Activated CD4-positive, alpha-beta T cell treated with anti-CD3 and anti-CD28 coated beads, Interleukin-2, amount 50 U/mL, for 16 hours (primary cell): ENCODE measurements around the gene VRK3.

Source experiments
- DNase-seq: peaks from one replicate; pipeline ENCODE4 v3.0.0-alpha.2; 2020

VRK3 gene

GRCh38 chr19:49927526-49928264 is 97.5 kb downstream of the VRK3 start:
- no peak for DNase-seq

GRCh38 chr19:49926515-49926914 is 98.7 kb downstream of the VRK3 start:
- no peak for DNase-seq
